ENCODE results near the gene MCC. TPM values are rescaled to one million over a fixed set of nuclear protein-coding genes. Genes with fewer than 3 reads are reported as not detected.

The MCC gene
- total RNA-seq, 4 donors from 2014 or later: 57.7 to 91.5 (median 76.0) TPM

- DNase-seq (ENCODE audit: low spot score in 2 of 2): no peak
- intact Hi-C loops (cut with DNase I; ENCODE audit: low total_unique reads): no loop called here
- 47 to 51% methylated on average over 5 of the region's 5 CpGs for WGBS, 2 donors
- TF ChIP-seq CTCF (IDR thresholded peaks at IDR 0.05): no peak
- no peak for TF ChIP-seq POLR2A (IDR thresholded peaks at IDR 0.05)
- H3K4me3 ChIP-seq (ENCODE audit: low read depth, poor library complexity, severe bottlenecking): no peak overlapping the region
These were observed 232.5 kb downstream of the MCC start for GRCh38 chr5:113255579-113256386.

GRCh38 chr5:113255105-113255504 is 233.1 kb downstream of the MCC start:
- H3K4me3 ChIP-seq (ENCODE audit: low read depth, poor library complexity, severe bottlenecking): no peak overlapping the region
- no peak for TF ChIP-seq CTCF (IDR thresholded peaks at IDR 0.05)
- TF ChIP-seq POLR2A (IDR thresholded peaks at IDR 0.05): no peak
- 33 to 47% methylated on average over 4 of the region's 4 CpGs for WGBS, 2 donors
- intact Hi-C loops (cut with DNase I; ENCODE audit: low total_unique reads): no loop called here
- no peak for DNase-seq (ENCODE audit: low spot score in 2 of 2)

GRCh38 chr5:113253037-113253436 is 235.2 kb downstream of the MCC start:
- intact Hi-C loops (cut with DNase I; ENCODE audit: low total_unique reads): no loop called here
- DNase-seq (ENCODE audit: low spot score in 2 of 2): no peak
- 77 to 88% methylated on average over 3 of the region's 3 CpGs for WGBS, 2 donors
- no peak overlapping the region for H3K4me3 ChIP-seq (ENCODE audit: low read depth, poor library complexity, severe bottlenecking)
- no peak for TF ChIP-seq POLR2A (IDR thresholded peaks at IDR 0.05)
- no peak for TF ChIP-seq CTCF (IDR thresholded peaks at IDR 0.05)

- H3K4me3 ChIP-seq (ENCODE audit: low read depth, poor library complexity, severe bottlenecking): no peak overlapping the region
- WGBS, 2 donors: 88 to 90% methylated on average over 7 of the region's 7 CpGs
- DNase-seq (ENCODE audit: low spot score in 2 of 2): no peak
- TF ChIP-seq CTCF (IDR thresholded peaks at IDR 0.05) (no peak), POLR2A (IDR thresholded peaks at IDR 0.05) (no peak)
- intact Hi-C loops (cut with DNase I; ENCODE audit: low total_unique reads): no loop called here
These were observed 236.2 kb downstream of the MCC start for GRCh38 chr5:113252066-113252465.

- intact Hi-C loops (cut with DNase I; ENCODE audit: low total_unique reads): no loop called here
- TF ChIP-seq POLR2A (IDR thresholded peaks at IDR 0.05) (no peak), CTCF (IDR thresholded peaks at IDR 0.05) (no peak)
- no peak for DNase-seq (ENCODE audit: low spot score in 2 of 2)
- H3K4me3 ChIP-seq (ENCODE audit: low read depth, poor library complexity, severe bottlenecking): no peak overlapping the region
- WGBS, 2 donors: 45 to 46% methylated on average over 7 of the region's 7 CpGs
These were observed 237.8 kb downstream of the MCC start for GRCh38 chr5:113250341-113250953.
